ENCODE data around the gene CYB5B.

The CYB5B gene

GRCh38 chr16:69508033-69508755 is 83.8 kb downstream of the CYB5B start:
- intact Hi-C loops (cut with DNase I; ENCODE audit: low total_unique reads), result no loop called here
- Histone ChIP-seq H3K4me3 (no peak overlapping the region), H3K4me1 (no peaks in the 10 kb centered on the region), H3K9me3 (no peaks in the 10 kb centered on the region), H3K27ac (no peak overlapping the region), H3K27me3 (no peaks in the 10 kb centered on the region), H3K36me3 (no peaks in the 10 kb centered on the region)
- TF ChIP-seq CTCF (IDR thresholded peaks at IDR 0.05), result no peak
- no peak for DNase-seq

- TF ChIP-seq CTCF (IDR thresholded peaks at IDR 0.05), result no peak
- Histone ChIP-seq H3K4me3 (no peak overlapping the region), H3K27ac (no peak overlapping the region), H3K27me3 (no peaks in the 10 kb centered on the region), H3K9me3 (no peaks in the 10 kb centered on the region), H3K36me3 (no peaks in the 10 kb centered on the region), H3K4me1 (no peaks in the 10 kb centered on the region)
- no peak for DNase-seq
- intact Hi-C loops (cut with DNase I; ENCODE audit: low total_unique reads), result no loop called here
Observed at GRCh38 chr16:69509125-69509524, 84.7 kb downstream of the CYB5B start.

- Histone ChIP-seq H3K27ac (no peak overlapping the region), H3K36me3 (no peaks in the 10 kb centered on the region), H3K4me3 (no peak overlapping the region), H3K4me1 (no peaks in the 10 kb centered on the region), H3K27me3 (no peaks in the 10 kb centered on the region), H3K9me3 (no peaks in the 10 kb centered on the region)
- DNase-seq, result no peak
- no peak for TF ChIP-seq CTCF (IDR thresholded peaks at IDR 0.05)
- intact Hi-C loops (cut with DNase I; ENCODE audit: low total_unique reads), result no loop called here
Observed at GRCh38 chr16:69511651-69512050, 87.2 kb downstream of the CYB5B start.

- Histone ChIP-seq H3K36me3 (no peaks in the 10 kb centered on the region), H3K27me3 (no peaks in the 10 kb centered on the region), H3K27ac (no peak overlapping the region), H3K9me3 (no peaks in the 10 kb centered on the region), H3K4me1 (no peaks in the 10 kb centered on the region), H3K4me3 (no peak overlapping the region)
- TF ChIP-seq CTCF (IDR thresholded peaks at IDR 0.05), result no peak
- intact Hi-C loops (cut with DNase I; ENCODE audit: low total_unique reads), result no loop called here
- DNase-seq, result no peak
Observed at GRCh38 chr16:69513180-69513966, 89.0 kb downstream of the CYB5B start.

- Histone ChIP-seq H3K36me3 (no peaks in the 10 kb centered on the region), H3K4me3 (no peak overlapping the region), H3K4me1 (no peaks in the 10 kb centered on the region), H3K27ac (no peak overlapping the region), H3K27me3 (no peaks in the 10 kb centered on the region), H3K9me3 (no peaks in the 10 kb centered on the region)
- DNase-seq, result peak in 1 of 2 donors; percentile 1
- intact Hi-C loops (cut with DNase I; ENCODE audit: low total_unique reads), result no loop called here
- TF ChIP-seq CTCF (IDR thresholded peaks at IDR 0.05), result no peak
Observed at GRCh38 chr16:69514356-69514755, 89.9 kb downstream of the CYB5B start.
